ENCODE data around the gene TCEA3.

Gene TCEA3

GRCh38 chr1:23424293-23425192, at the start of gene TCEA3:
TSS of gene TCEA3 (minus strand) at chr1:23424748. CDS start at chr1:23424633, 115 bp downstream.
- peak; percentile 15 to 68 (median 66) for DNase-seq

GRCh38 chr1:23473037-23473800, 48.7 kb upstream of the TCEA3 start:
- DNase-seq, result no peak

- no peak for DNase-seq
These were observed 47.9 kb upstream of the TCEA3 start for GRCh38 chr1:23472351-23473036.

- DNase-seq, result no peak
These were observed 47.0 kb upstream of the TCEA3 start for GRCh38 chr1:23471473-23472075.

GRCh38 chr1:23470282-23471070, 45.9 kb upstream of the TCEA3 start:
- DNase-seq, result no peak

- DNase-seq, result no peak
These were observed 44.9 kb upstream of the TCEA3 start for GRCh38 chr1:23469372-23469982.

GRCh38 chr1:23466423-23466989, 42.0 kb upstream of the TCEA3 start:
- no peak for DNase-seq

GRCh38 chr1:23463286-23463685, 38.7 kb upstream of the TCEA3 start:
- DNase-seq, result no peak

- no peak for DNase-seq
These were observed 38.2 kb upstream of the TCEA3 start for GRCh38 chr1:23462766-23463165.

GRCh38 chr1:23461050-23461449, 36.5 kb upstream of the TCEA3 start:
- no peak for DNase-seq

GRCh38 chr1:23460519-23460918, 36.0 kb upstream of the TCEA3 start:
- DNase-seq, result no peak

GRCh38 chr1:23459338-23459757, 34.8 kb upstream of the TCEA3 start:
- DNase-seq, result no peak

- DNase-seq, result no peak
These were observed 31.7 kb upstream of the TCEA3 start for GRCh38 chr1:23456226-23456625.

- DNase-seq, result no peak
These were observed 29.0 kb upstream of the TCEA3 start for GRCh38 chr1:23453455-23454000.

- peak in 2 of 3 experiments; percentile 14 to 20 for DNase-seq
These were observed 27.5 kb upstream of the TCEA3 start for GRCh38 chr1:23452011-23452411.

- DNase-seq, result no peak
These were observed 26.9 kb upstream of the TCEA3 start for GRCh38 chr1:23451441-23451840.

- no peak for DNase-seq
These were observed 26.3 kb upstream of the TCEA3 start for GRCh38 chr1:23450894-23451293.

- DNase-seq, result peak in 1 of 3 experiments; percentile 20
These were observed 25.4 kb upstream of the TCEA3 start for GRCh38 chr1:23449958-23450357.

- DNase-seq, result no peak
These were observed 24.8 kb upstream of the TCEA3 start for GRCh38 chr1:23449306-23449705.

- DNase-seq, result no peak
These were observed 24.3 kb upstream of the TCEA3 start for GRCh38 chr1:23448846-23449245.
